HG03097 (cell line): ENCODE results near the gene FOXF1.

ENCODE experiments used
- ATAC-seq: cut with Tn5 transposase; IDR thresholded peaks from one replicate; pipeline ENCODE4 v1.9.1; 2021; ENCODE audit not compliant: unreplicated experiment, low FRiP score

FOXF1 gene

GRCh38 chr16:86510465-86511261 is at the start of gene FOXF1:
TSS of gene FOXF1 (plus strand) at chr16:86510527. CDS start at chr16:86510570, 43 bp downstream.
- no peak for ATAC-seq

- no peak for ATAC-seq
Measured at GRCh38 chr16:86461037-86461436, 49.3 kb upstream of the FOXF1 start.

GRCh38 chr16:86462334-86463084 is 47.8 kb upstream of the FOXF1 start:
- no peak for ATAC-seq

GRCh38 chr16:86464044-86464443 is 46.3 kb upstream of the FOXF1 start:
- ATAC-seq = no peak

GRCh38 chr16:86465434-86465833 is 44.9 kb upstream of the FOXF1 start:
- ATAC-seq = no peak

- ATAC-seq = no peak
Measured at GRCh38 chr16:86466696-86467406, 43.5 kb upstream of the FOXF1 start.

GRCh38 chr16:86467490-86467889 is 42.8 kb upstream of the FOXF1 start:
- no peak for ATAC-seq

GRCh38 chr16:86470964-86471363 is 39.4 kb upstream of the FOXF1 start:
- no peak for ATAC-seq

GRCh38 chr16:86471896-86472295 is 38.4 kb upstream of the FOXF1 start:
- ATAC-seq = no peak

- no peak for ATAC-seq
Measured at GRCh38 chr16:86472366-86472765, 38.0 kb upstream of the FOXF1 start.

- ATAC-seq = no peak
Measured at GRCh38 chr16:86476956-86477534, 33.3 kb upstream of the FOXF1 start.

- no peak for ATAC-seq
Measured at GRCh38 chr16:86477642-86478041, 32.7 kb upstream of the FOXF1 start.

- no peak for ATAC-seq
Measured at GRCh38 chr16:86478779-86479178, 31.5 kb upstream of the FOXF1 start.

- ATAC-seq = no peak
Measured at GRCh38 chr16:86479419-86479818, 30.9 kb upstream of the FOXF1 start.

- no peak for ATAC-seq
Measured at GRCh38 chr16:86480444-86480843, 29.9 kb upstream of the FOXF1 start.

- no peak for ATAC-seq
Measured at GRCh38 chr16:86481607-86482006, 28.7 kb upstream of the FOXF1 start.

GRCh38 chr16:86484240-86484639 is 26.1 kb upstream of the FOXF1 start:
- ATAC-seq = no peak

GRCh38 chr16:86485746-86486145 is 24.6 kb upstream of the FOXF1 start:
- ATAC-seq = no peak

- no peak for ATAC-seq
Measured at GRCh38 chr16:86490859-86491639, 19.3 kb upstream of the FOXF1 start.

- ATAC-seq = no peak
Measured at GRCh38 chr16:86491640-86492023, 18.7 kb upstream of the FOXF1 start.
